NCI-H2196 (cell line): ENCODE results near the gene CLDN25.
"Not testable (repeated sequence)": the region's sequence is repeated elsewhere in the genome, so short reads cannot be mapped to it uniquely, and the experiment has no call there.

ENCODE experiments used
- DNase-seq: peaks from one replicate; lab custom pipeline; 2025; ENCODE audit not compliant: unreplicated experiment; lab: John Stamatoyannopoulos, UW

Gene CLDN25

GRCh38 chr11:113779496-113779895, at the start of gene CLDN25:
Gene CLDN25 (plus strand): TSS chr11:113779796. CDS start chr11:113779796, 0 bp downstream.
- no peak for DNase-seq

GRCh38 chr11:113730887-113731726, 48.5 kb upstream of the CLDN25 start:
- DNase-seq, result peak; percentile 64

GRCh38 chr11:113732092-113732491, 47.5 kb upstream of the CLDN25 start:
- DNase-seq, result no peak

GRCh38 chr11:113736323-113736722, 43.3 kb upstream of the CLDN25 start:
- DNase-seq, result no peak

- DNase-seq, result no peak
Observed at GRCh38 chr11:113752932-113753331, 26.7 kb upstream of the CLDN25 start.

- no peak for DNase-seq
Observed at GRCh38 chr11:113760241-113760640, 19.4 kb upstream of the CLDN25 start.

- not testable (repeated sequence) for DNase-seq
Observed at GRCh38 chr11:113763040-113763439, 16.6 kb upstream of the CLDN25 start.

GRCh38 chr11:113764527-113765219, 14.9 kb upstream of the CLDN25 start:
- DNase-seq, result no peak

GRCh38 chr11:113771964-113772363, 7.6 kb upstream of the CLDN25 start:
- DNase-seq, result no peak

GRCh38 chr11:113773092-113773415, 6.5 kb upstream of the CLDN25 start:
- DNase-seq, result no peak

GRCh38 chr11:113773416-113774173, 6.0 kb upstream of the CLDN25 start, which contains the start of gene ZW10:
Gene ZW10 (minus strand): TSS chr11:113773692. CDS start chr11:113773666, 26 bp downstream.
- DNase-seq, result peak; percentile 98

GRCh38 chr11:113774174-113774503, 5.5 kb upstream of the CLDN25 start:
- DNase-seq, result no peak

- DNase-seq, result peak; percentile 60
Observed at GRCh38 chr11:113778111-113778910, 1.3 kb upstream of the CLDN25 start.

- DNase-seq, result no peak
Observed at GRCh38 chr11:113781682-113782081, 2.1 kb downstream of the CLDN25 start.

- no peak for DNase-seq
Observed at GRCh38 chr11:113782134-113782533, 2.5 kb downstream of the CLDN25 start.

GRCh38 chr11:113789016-113789415, 9.4 kb downstream of the CLDN25 start:
- not testable (repeated sequence) for DNase-seq

GRCh38 chr11:113789675-113790320, 10.2 kb downstream of the CLDN25 start:
- DNase-seq, result no peak

GRCh38 chr11:113796663-113797259, 17.2 kb downstream of the CLDN25 start:
- peak; percentile 66 for DNase-seq

- no peak for DNase-seq
Observed at GRCh38 chr11:113802621-113803020, 23.0 kb downstream of the CLDN25 start.

- DNase-seq, result no peak
Observed at GRCh38 chr11:113805640-113806039, 26.0 kb downstream of the CLDN25 start.
